Peyer's patch (tissue), 4 donors: ENCODE results near the gene TMEM174.

ENCODE experiments used
- POLR2A ChIP-seq, 2 donors: fragments of 450-650 bp; IDR thresholded peaks; one replicate each; pipeline ENCODE4 v1.5.1; 2017; ENCODE audit warnings: antibody characterized with exemption in 2 of 2, mild to moderate bottlenecking in 2 of 2, moderate library complexity in 2 of 2
- TF ChIP-seq, protein P1 (sequence below), 6 experiments: fragments of 450-650 bp in 4 of 6; fragments of 200-600 bp in 2 of 6; sonication (generic) in 1 of 6; IDR thresholded peaks; one replicate each; pipeline ENCODE4 v1.5.1; 2017 to 2019; ENCODE audit warnings: antibody characterized with exemption in 6 of 6, mild to moderate bottlenecking in 3 of 6, moderate library complexity in 1 of 6

- TF ChIP-seq, protein P1, sequence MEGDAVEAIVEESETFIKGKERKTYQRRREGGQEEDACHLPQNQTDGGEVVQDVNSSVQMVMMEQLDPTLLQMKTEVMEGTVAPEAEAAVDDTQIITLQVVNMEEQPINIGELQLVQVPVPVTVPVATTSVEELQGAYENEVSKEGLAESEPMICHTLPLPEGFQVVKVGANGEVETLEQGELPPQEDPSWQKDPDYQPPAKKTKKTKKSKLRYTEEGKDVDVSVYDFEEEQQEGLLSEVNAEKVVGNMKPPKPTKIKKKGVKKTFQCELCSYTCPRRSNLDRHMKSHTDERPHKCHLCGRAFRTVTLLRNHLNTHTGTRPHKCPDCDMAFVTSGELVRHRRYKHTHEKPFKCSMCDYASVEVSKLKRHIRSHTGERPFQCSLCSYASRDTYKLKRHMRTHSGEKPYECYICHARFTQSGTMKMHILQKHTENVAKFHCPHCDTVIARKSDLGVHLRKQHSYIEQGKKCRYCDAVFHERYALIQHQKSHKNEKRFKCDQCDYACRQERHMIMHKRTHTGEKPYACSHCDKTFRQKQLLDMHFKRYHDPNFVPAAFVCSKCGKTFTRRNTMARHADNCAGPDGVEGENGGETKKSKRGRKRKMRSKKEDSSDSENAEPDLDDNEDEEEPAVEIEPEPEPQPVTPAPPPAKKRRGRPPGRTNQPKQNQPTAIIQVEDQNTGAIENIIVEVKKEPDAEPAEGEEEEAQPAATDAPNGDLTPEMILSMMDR (IDR thresholded peaks at IDR 0.05), result peak in 3 of 6 experiments; percentile 16 to 32 (median 32)
- TF ChIP-seq POLR2A (IDR thresholded peaks at IDR 0.05), result no peak
These were observed 20.3 kb upstream of the TMEM174 start for GRCh38 chr5:73152411-73153388.
